Endothelial cell of umbilical vein (primary cell): ENCODE data around the gene NLE1. TPM values are rescaled to one million over a fixed set of nuclear protein-coding genes. Genes with fewer than 3 reads are reported as not detected.

Experiments used
- BruUV-seq: library from RNA; stranded (reverse); fragments of 400-500 nt; replicated peaks from 2 replicates; lab custom pipeline; 2021; lab: Mats Ljungman, UMichigan
- CTCF ChIA-PET: fragments of 300-600, 350-600 bp; sonication (Branson Sonifier 250); formaldehyde crosslinking; loops from one replicate; lab custom pipeline; 2021; ENCODE audit warnings: antibody characterized with exemption, inconsistent platforms; lab: Charles Lee
- POLR2A ChIA-PET: fragments of 300-600, 350-600 bp; sonication (Branson Sonifier 250); formaldehyde crosslinking; loops from one replicate; lab custom pipeline; 2021; ENCODE audit warnings: antibody characterized with exemption, inconsistent platforms; lab: Charles Lee
- DNase-seq: peaks from one replicate; pipeline ENCODE4 v3.0.0-alpha.2; 2011; ENCODE audit warnings: low read depth, low spot score
- FAIRE-seq: peaks from 2 replicates; lab custom pipeline; 2011; peaks lifted over from hg19 to GRCh38; lab: Jason Lieb, UNC
- H2AFZ ChIP-seq: 2 replicates; pipeline ENCODE4 v1.6.0; 2012; ENCODE audit warnings: low read depth, low read length, control low read depth, inconsistent platforms
- H3K27ac ChIP-seq: 2 replicates; pipeline ENCODE4 v1.5.1; 2011; ENCODE audit warnings: low read depth, mild to moderate bottlenecking, control low read depth, low read length, moderate library complexity; ENCODE audit not compliant: insufficient read depth
- H3K27me3 ChIP-seq, 2 experiments: 2 replicates each; pipeline versions ENCODE4 v1.6.0 to v1.6.1; 2011; ENCODE audit warnings: low read length in 2 of 2, mixed read lengths in 1 of 2; ENCODE audit not compliant: control insufficient read depth in 2 of 2, insufficient read depth in 2 of 2
- H3K36me3 ChIP-seq, 2 experiments: 2 replicates in 1 of 2; 3 replicates in 1 of 2; pipeline ENCODE4 v1.5.1; 2011; ENCODE audit warnings: low read length in 2 of 2, mild to moderate bottlenecking in 1 of 2, moderate library complexity in 1 of 2; ENCODE audit not compliant: control insufficient read depth in 2 of 2, insufficient read depth in 2 of 2; ENCODE audit errors: extremely low read depth in 1 of 2
- H3K4me1 ChIP-seq: 3 replicates; pipeline ENCODE4 v1.5.1; 2011; ENCODE audit warnings: mild to moderate bottlenecking, low read length; ENCODE audit not compliant: control insufficient read depth, insufficient read depth; ENCODE audit errors: extremely low read depth
- H3K4me2 ChIP-seq: 2 replicates; pipeline ENCODE4 v1.6.1; 2011; ENCODE audit warnings: low read length, control low read depth, mixed read lengths; ENCODE audit not compliant: insufficient read depth
- H3K4me3 ChIP-seq, 3 experiments: fragments of 200-600 bp in 1 of 3; sonication (generic), shearing (Covaris generic) in 1 of 3; replicated peaks in 1 of 3; 2 replicates each; pipeline ENCODE4 v1.5.1; 2011 to 2016; ENCODE audit warnings: control low read depth in 3 of 3, low read length in 3 of 3, mild to moderate bottlenecking in 2 of 3, inconsistent platforms in 1 of 3, low read depth in 1 of 3, moderate library complexity in 1 of 3; ENCODE audit not compliant: insufficient read depth in 1 of 3
- H3K79me2 ChIP-seq: 2 replicates; pipeline ENCODE4 v1.6.0; 2012; ENCODE audit warnings: low read length, inconsistent platforms; ENCODE audit not compliant: control insufficient read depth, insufficient read depth
- H3K9ac ChIP-seq: replicated peaks from 2 replicates; pipeline ENCODE3; 2011; ENCODE audit warnings: low read length, control low read depth; ENCODE audit not compliant: insufficient read depth; ENCODE audit errors: extremely low read depth
- H3K9me1 ChIP-seq: replicated peaks from 3 replicates; pipeline ENCODE4 v1.6.0; 2011; ENCODE audit warnings: mild to moderate bottlenecking, low read length; ENCODE audit not compliant: control insufficient read depth, insufficient read depth; ENCODE audit errors: extremely low read depth
- H3K9me3 ChIP-seq: replicated peaks from 2 replicates; pipeline ENCODE4 v1.5.1; 2012; ENCODE audit warnings: low read length, inconsistent platforms; ENCODE audit not compliant: control insufficient read depth, insufficient read depth
- H4K20me1 ChIP-seq: replicated peaks from 2 replicates; pipeline ENCODE3; 2011; ENCODE audit warnings: mild to moderate bottlenecking, low read length; ENCODE audit not compliant: control insufficient read depth, insufficient read depth; ENCODE audit errors: extremely low read depth
- CTCF ChIP-seq, 2 donors: IDR thresholded peaks; 1 replicate in 1 of 2; 2 replicates in 1 of 2; pipeline ENCODE4 v1.5.1; 2011; ENCODE audit warnings: low read length in 2 of 2, mild to moderate bottlenecking in 2 of 2, moderate library complexity in 2 of 2, control low read depth in 1 of 2, inconsistent platforms in 1 of 2, low read depth in 1 of 2; ENCODE audit not compliant: insufficient read depth in 1 of 2; ENCODE audit errors: extremely low read depth in 1 of 2
- EZH2 ChIP-seq: IDR thresholded peaks from 2 replicates; pipeline ENCODE4 v1.6.1; 2012; ENCODE audit warnings: borderline replicate concordance, low read depth, mild to moderate bottlenecking, moderate library complexity, low read length, inconsistent platforms; ENCODE audit not compliant: severe bottlenecking
- FOS ChIP-seq: IDR thresholded peaks from 2 replicates; pipeline ENCODE4 v1.6.1; 2011; ENCODE audit warnings: mild to moderate bottlenecking, low read length, moderate library complexity, borderline replicate concordance; ENCODE audit not compliant: insufficient read depth
- GATA2 ChIP-seq: IDR thresholded peaks from 2 replicates; pipeline ENCODE4 v1.7.0; 2011; ENCODE audit warnings: low read depth, mild to moderate bottlenecking, moderate library complexity, mixed read lengths, low read length; ENCODE audit not compliant: insufficient read length, insufficient read depth
- JUN ChIP-seq: IDR thresholded peaks from 2 replicates; pipeline ENCODE4 v1.6.1; 2011; ENCODE audit warnings: borderline replicate concordance, low read depth; ENCODE audit not compliant: insufficient read length, insufficient read depth
- MAX ChIP-seq: IDR thresholded peaks from 2 replicates; pipeline ENCODE4 v1.6.1; 2011; ENCODE audit not compliant: insufficient read depth, insufficient read length
- MYC ChIP-seq: IDR thresholded peaks from one replicate; pipeline ENCODE4 v1.6.1; 2011; ENCODE audit warnings: mild to moderate bottlenecking, low read depth, low read length
- POLR2A ChIP-seq: IDR thresholded peaks from 2 replicates; pipeline ENCODE4 v1.6.1; 2012; ENCODE audit warnings: low read depth, mild to moderate bottlenecking, control low read depth, low read length
- POLR2AphosphoS5 ChIP-seq: IDR thresholded peaks from 2 replicates; pipeline ENCODE4 v1.6.1; 2012; ENCODE audit warnings: low read depth, mild to moderate bottlenecking, control low read depth, low read length, moderate library complexity; ENCODE audit not compliant: insufficient read depth
- dilution Hi-C: fragments of 300-500 bp; cut with MboI; formaldehyde crosslinking; loops from one replicate; pipeline ENCODE4 v1.15.0; 2019; ENCODE audit warnings: low sequenced_read_pairs; ENCODE audit not compliant: extremely low pct_ligation_motif_present
- intact Hi-C: fragments of 100-400 bp; cut with micrococcal nuclease; formaldehyde crosslinking; loops from one replicate; pipeline ENCODE4 v1.10.0; 2022
- polyA plus RNA-seq, 4 experiments: library from polyadenylated mRNA; depleted of rRNA in 3 of 4; stranded (reverse) in 3 of 4; unstranded in 1 of 4; fragments of >200 nt; gene quantifications; 2 replicates each; pipeline versions ENCODE4 v1.2.1 to v1.2.3, GENCODE V29; 2011 to 2012; ENCODE audit warnings: missing spikeins in 1 of 4
- total RNA-seq: library from RNA; stranded (reverse); gene quantifications from 2 replicates; pipeline ENCODE4 v1.2.3, GENCODE V29; 2021

NLE1 gene
- total and polyA plus RNA-seq, 2 donors (not counting 3 experiments of a cell fraction or from before 2014, with no cell fraction given), result 19.1 to 22.8 TPM

- H3K79me2 ChIP-seq, result peaks cover 41% of the 10 kb centered on the region
- intact Hi-C loops (no loop called here), dilution Hi-C loops (no loop called here)
- H3K9me1 ChIP-seq, result no peaks in the 10 kb centered on the region
- CTCF ChIA-PET, result interaction anchor here (1.3 to 5.3 kb wide), 2 partner anchors 17 to 58 kb away, joined by 4 to 21 read pairs; partner anchors contain the start of gene RFFL
- H3K36me3 ChIP-seq, result no peaks in the 10 kb centered on the region
- H3K4me2 ChIP-seq, result no peak overlapping the region
- POLR2A ChIA-PET, result no interaction called here
- no peaks in the 10 kb centered on the region for H3K9me3 ChIP-seq
- no peaks in the 10 kb centered on the region for H3K27me3 ChIP-seq
- FAIRE-seq (no peak), DNase-seq (no peak)
- no peak overlapping the region for H2AFZ ChIP-seq
- peaks cover 22% of the 10 kb centered on the region for H3K4me1 ChIP-seq
- TF ChIP-seq JUN (no peak), CTCF (IDR thresholded peaks at IDR 0.05; ENCODE audit: extremely low read depth in 1 of 2, insufficient read depth in 1 of 2, low read depth in 1 of 2, low read length in 2 of 2) (no peak), POLR2AphosphoS5 (no peak), EZH2 (no peak), GATA2 (no peak), MAX (no peak), FOS (no peak), MYC (no peak), POLR2A (no peak)
- H3K4me3 ChIP-seq, result no peak overlapping the region
- H3K9ac ChIP-seq, result no peak overlapping the region
- no peaks in the 10 kb centered on the region for H4K20me1 ChIP-seq
- no TSS peak for BruUV-seq
- H3K27ac ChIP-seq, result no peak overlapping the region
These were observed 60.5 kb downstream of the NLE1 start for GRCh38 chr17:35081638-35082037.
